H1 (cell line): ENCODE data around the gene ENPEP. TPM values are rescaled to one million over a fixed set of nuclear protein-coding genes. Genes with fewer than 3 reads are reported as not detected.

Experiments used
- ATF2 ChIP-seq: IDR thresholded peaks from 2 replicates; pipeline ENCODE4 v1.6.1; 2012; ENCODE audit warnings: low read length, inconsistent platforms
- CBX5 ChIP-seq: fragments of 300-800, 300-1000 bp; sonication (generic); IDR thresholded peaks from 2 replicates; pipeline ENCODE4 v1.7.1; 2016; ENCODE audit warnings: antibody characterized with exemption, low read length, low read depth
- HDAC2 ChIP-seq, 2 experiments: fragments of 300-600 bp in 1 of 2; sonication (generic) in 1 of 2; IDR thresholded peaks; 2 replicates each; pipeline ENCODE4 v1.6.1; 2011 to 2012; ENCODE audit warnings: low read depth in 2 of 2, low read length in 2 of 2, mild to moderate bottlenecking in 2 of 2, moderate library complexity in 2 of 2, borderline replicate concordance in 1 of 2, inconsistent platforms in 1 of 2
- HDAC6 ChIP-seq: IDR thresholded peaks from one replicate; pipeline ENCODE4 v1.7.1; 2012; ENCODE audit warnings: low read depth, mild to moderate bottlenecking, inconsistent platforms, low read length, moderate library complexity
- MAFK ChIP-seq: IDR thresholded peaks from 2 replicates; pipeline ENCODE4 v1.6.1; 2012; ENCODE audit warnings: low read depth, mild to moderate bottlenecking, improper control_type of control experiment, low read length
- POLR2AphosphoS5 ChIP-seq: IDR thresholded peaks from 2 replicates; pipeline ENCODE4 v1.6.1; 2011; ENCODE audit warnings: low read depth, low read length
- polyA plus RNA-seq, 7 experiments: library from polyadenylated mRNA; depleted of rRNA in 3 of 7; stranded (reverse) in 5 of 7; unstranded in 2 of 7; fragments of >200 nt in 5 of 7; fragments of 200-250 nt in 2 of 7; gene quantifications; 1 replicate in 5 of 7; 2 replicates in 1 of 7; 4 replicates in 1 of 7; pipeline versions ENCODE4 v1.2.1 to v1.2.3, GENCODE V29; 2011 to 2013; ENCODE audit warnings: missing spikeins in 2 of 7, mixed read lengths in 2 of 7
- total RNA-seq: library from RNA; stranded (reverse); fragmentation: NEBNext Ultra II Directional; extraction: Animal tissue kit (Norgen Biotek cat#: 25700); gene quantifications from 2 replicates; pipeline ENCODE4 v1.2.1, GENCODE V29; 2021

Gene ENPEP
- total and polyA plus RNA-seq, 2 of the 8 experiments (the other 6 are each of a cell fraction or from before 2014, with no cell fraction given), result 0.09 to 0.61 TPM

GRCh38 chr4:110449947-110450346, 26.0 kb upstream of the ENPEP start (continued):
- TF ChIP-seq ATF2 (no peak), HDAC2 (IDR thresholded peaks at IDR 0.05; ENCODE audit: borderline replicate concordance in 1 of 2, low read depth in 2 of 2, low read length in 2 of 2) (no peak), HDAC6 (no peak), POLR2AphosphoS5 (no peak), CBX5 (no peak), MAFK (no peak)
